Uterus (tissue), 2 donors: ENCODE data around the gene EHMT1.

Experiments used
- POLR2A ChIP-seq, 2 donors: fragments of 450-650 bp; IDR thresholded peaks; one replicate each; pipeline ENCODE4 v1.6.1; 2016; ENCODE audit warnings: antibody characterized with exemption in 2 of 2, mild to moderate bottlenecking in 1 of 2, moderate library complexity in 1 of 2
- TF ChIP-seq, protein P1 (sequence below), 4 experiments: fragments of 200-600 bp in 2 of 4; fragments of 450-650 bp in 2 of 4; sonication (generic) in 2 of 4; IDR thresholded peaks; one replicate each; pipeline ENCODE4 v1.5.1; 2016 to 2019; ENCODE audit warnings: antibody characterized with exemption in 4 of 4, mild to moderate bottlenecking in 2 of 4, moderate library complexity in 1 of 4

DNA sequence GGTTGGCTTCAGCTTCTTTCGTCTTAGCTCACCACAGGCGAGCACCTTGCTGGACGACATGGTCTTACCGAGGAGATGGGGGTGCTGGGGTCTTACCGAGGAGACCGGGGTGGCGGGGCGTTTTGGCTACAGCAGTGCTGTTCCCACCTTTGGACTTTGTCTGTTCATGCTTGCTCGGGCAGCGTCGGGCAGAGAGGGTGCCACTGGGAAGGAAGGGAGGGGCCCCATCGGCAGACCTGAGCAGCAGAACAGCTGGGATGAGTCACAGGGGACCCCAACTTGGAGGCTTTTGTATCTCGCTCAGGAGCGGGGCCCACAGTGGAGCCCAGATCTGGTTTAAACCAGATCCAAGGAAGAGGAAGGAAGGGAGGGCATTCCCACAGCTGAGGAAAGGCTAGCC is 152.8 kb downstream of the EHMT1 start:
- TF ChIP-seq, protein P1, sequence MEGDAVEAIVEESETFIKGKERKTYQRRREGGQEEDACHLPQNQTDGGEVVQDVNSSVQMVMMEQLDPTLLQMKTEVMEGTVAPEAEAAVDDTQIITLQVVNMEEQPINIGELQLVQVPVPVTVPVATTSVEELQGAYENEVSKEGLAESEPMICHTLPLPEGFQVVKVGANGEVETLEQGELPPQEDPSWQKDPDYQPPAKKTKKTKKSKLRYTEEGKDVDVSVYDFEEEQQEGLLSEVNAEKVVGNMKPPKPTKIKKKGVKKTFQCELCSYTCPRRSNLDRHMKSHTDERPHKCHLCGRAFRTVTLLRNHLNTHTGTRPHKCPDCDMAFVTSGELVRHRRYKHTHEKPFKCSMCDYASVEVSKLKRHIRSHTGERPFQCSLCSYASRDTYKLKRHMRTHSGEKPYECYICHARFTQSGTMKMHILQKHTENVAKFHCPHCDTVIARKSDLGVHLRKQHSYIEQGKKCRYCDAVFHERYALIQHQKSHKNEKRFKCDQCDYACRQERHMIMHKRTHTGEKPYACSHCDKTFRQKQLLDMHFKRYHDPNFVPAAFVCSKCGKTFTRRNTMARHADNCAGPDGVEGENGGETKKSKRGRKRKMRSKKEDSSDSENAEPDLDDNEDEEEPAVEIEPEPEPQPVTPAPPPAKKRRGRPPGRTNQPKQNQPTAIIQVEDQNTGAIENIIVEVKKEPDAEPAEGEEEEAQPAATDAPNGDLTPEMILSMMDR (IDR thresholded peaks at IDR 0.05), result no peak
- TF ChIP-seq POLR2A (IDR thresholded peaks at IDR 0.05), result no peak
